Brain pericyte (primary cell): ENCODE data around the gene TATDN2.

Experiments used
- DNase-seq: peaks from one replicate; pipeline ENCODE4 v3.0.0-alpha.2; 2012; ENCODE audit warnings: low read depth, low spot score

Gene TATDN2

GRCh38 chr3:10248184-10248983 is at the start of gene TATDN2:
TSS of gene TATDN2 (plus strand) at chr3:10248459. CDS start at chr3:10249201, 742 bp downstream.
- DNase-seq, result peak; percentile 92

- no peak for DNase-seq
Measured at GRCh38 chr3:10198761-10199649, 49.3 kb upstream of the TATDN2 start.

- DNase-seq, result no peak
Measured at GRCh38 chr3:10204921-10205320, 43.3 kb upstream of the TATDN2 start.

- DNase-seq, result no peak
Measured at GRCh38 chr3:10205451-10206165, 42.7 kb upstream of the TATDN2 start.

- no peak for DNase-seq
Measured at GRCh38 chr3:10206166-10206511, 42.1 kb upstream of the TATDN2 start.

GRCh38 chr3:10213156-10213792 is 35.0 kb upstream of the TATDN2 start:
- DNase-seq, result no peak

- no peak for DNase-seq
Measured at GRCh38 chr3:10215578-10216368, 32.5 kb upstream of the TATDN2 start.

GRCh38 chr3:10217359-10217758 is 30.9 kb upstream of the TATDN2 start:
- DNase-seq, result no peak

- DNase-seq, result no peak
Measured at GRCh38 chr3:10219737-10220136, 28.5 kb upstream of the TATDN2 start.

GRCh38 chr3:10223676-10224639 is 24.3 kb upstream of the TATDN2 start:
- no peak for DNase-seq

- DNase-seq, result no peak
Measured at GRCh38 chr3:10224794-10225665, 23.2 kb upstream of the TATDN2 start.

- no peak for DNase-seq
Measured at GRCh38 chr3:10226293-10226692, 22.0 kb upstream of the TATDN2 start.

GRCh38 chr3:10228248-10228950 is 19.9 kb upstream of the TATDN2 start:
- no peak for DNase-seq

GRCh38 chr3:10229576-10229975 is 18.7 kb upstream of the TATDN2 start:
- DNase-seq, result no peak

- no peak for DNase-seq
Measured at GRCh38 chr3:10232137-10232536, 16.1 kb upstream of the TATDN2 start.

GRCh38 chr3:10233988-10234387 is 14.3 kb upstream of the TATDN2 start:
- no peak for DNase-seq

GRCh38 chr3:10234526-10235230 is 13.6 kb upstream of the TATDN2 start:
- DNase-seq, result no peak
